H9 (cell line): ENCODE results near the gene CCL26. TPM values are rescaled to one million over a fixed set of nuclear protein-coding genes. Genes with fewer than 3 reads are reported as not detected.

Experiments
- DNase-seq: peaks from one replicate; pipeline ENCODE4 v3.0.0-alpha.2; 2017
- H2AFZ ChIP-seq: one replicate; pipeline ENCODE4 v1.6.1; 2013; ENCODE audit warnings: mild to moderate bottlenecking, low read length, control low read depth, moderate library complexity
- H2AK5ac ChIP-seq: 2 replicates; pipeline ENCODE4 v1.6.1; 2013; ENCODE audit warnings: low read length, control low read depth, mixed read lengths; ENCODE audit not compliant: insufficient read length
- H2BK120ac ChIP-seq: one replicate; pipeline ENCODE4 v1.6.1; 2013; ENCODE audit warnings: low read depth, mild to moderate bottlenecking, low read length, control low read depth, inconsistent platforms; ENCODE audit not compliant: poor library complexity, severe bottlenecking
- H2BK12ac ChIP-seq: 2 replicates; pipeline ENCODE4 v1.6.1; 2013; ENCODE audit warnings: low read length, control low read depth, mixed read lengths, low read depth; ENCODE audit not compliant: insufficient read length
- H2BK15ac ChIP-seq: 2 replicates; pipeline ENCODE4 v1.6.1; 2013; ENCODE audit warnings: low read depth, low read length, control low read depth
- H2BK20ac ChIP-seq: one replicate; pipeline ENCODE4 v1.6.1; 2013; ENCODE audit warnings: low read depth, mild to moderate bottlenecking, low read length, control low read depth, inconsistent platforms; ENCODE audit not compliant: poor library complexity, severe bottlenecking
- H2BK5ac ChIP-seq: 2 replicates; pipeline ENCODE4 v1.6.1; 2013; ENCODE audit warnings: low read length, control low read depth, mixed read lengths; ENCODE audit not compliant: insufficient read length
- H3K14ac ChIP-seq: 2 replicates; pipeline ENCODE4 v1.6.1; 2013; ENCODE audit warnings: low read length, control low read depth; ENCODE audit not compliant: insufficient read depth
- H3K18ac ChIP-seq: 2 replicates; pipeline ENCODE4 v1.6.1; 2013; ENCODE audit warnings: low read depth, mild to moderate bottlenecking, mixed read lengths, low read length, control low read depth; ENCODE audit not compliant: insufficient read length
- H3K23ac ChIP-seq: 2 replicates; pipeline ENCODE4 v1.6.1; 2013; ENCODE audit warnings: low read length, control low read depth, mixed read lengths, low read depth; ENCODE audit not compliant: insufficient read length
- H3K23me2 ChIP-seq: 2 replicates; pipeline ENCODE4 v1.6.1; 2013; ENCODE audit warnings: low read depth, mild to moderate bottlenecking, mixed read lengths, low read length, control low read depth; ENCODE audit not compliant: insufficient read length, poor library complexity, severe bottlenecking
- H3K27ac ChIP-seq: 2 replicates; pipeline ENCODE4 v1.5.1; 2013; ENCODE audit warnings: low read length, control low read depth, mixed read lengths, low read depth; ENCODE audit not compliant: insufficient read length
- H3K27me3 ChIP-seq: 2 replicates; pipeline ENCODE4 v1.6.1; 2013; ENCODE audit warnings: low read length, control low read depth, inconsistent platforms; ENCODE audit not compliant: insufficient read depth
- H3K4ac ChIP-seq: 2 replicates; pipeline ENCODE4 v1.6.1; 2013; ENCODE audit warnings: low read depth, mild to moderate bottlenecking, control low read depth, inconsistent platforms, low read length, moderate library complexity
- H3K4me1 ChIP-seq: 2 replicates; pipeline ENCODE4 v1.6.1; 2013; ENCODE audit warnings: low read length, control low read depth, inconsistent platforms; ENCODE audit not compliant: insufficient read depth
- H3K4me2 ChIP-seq: 2 replicates; pipeline ENCODE4 v1.6.1; 2013; ENCODE audit warnings: low read length, control low read depth, mixed read lengths; ENCODE audit not compliant: insufficient read length, insufficient read depth
- H3K56ac ChIP-seq: 2 replicates; pipeline ENCODE4 v1.6.1; 2013; ENCODE audit warnings: low read depth, mild to moderate bottlenecking, mixed read lengths, low read length, control low read depth; ENCODE audit not compliant: insufficient read length
- H3K79me1 ChIP-seq: 2 replicates; pipeline ENCODE4 v1.6.1; 2013; ENCODE audit warnings: low read depth, mild to moderate bottlenecking, moderate library complexity, low read length, control low read depth, inconsistent platforms; ENCODE audit not compliant: insufficient read depth, poor library complexity, severe bottlenecking
- H3K79me2 ChIP-seq: 2 replicates; pipeline ENCODE4 v1.6.1; 2013; ENCODE audit warnings: low read length, control low read depth, inconsistent platforms; ENCODE audit not compliant: insufficient read depth
- H3K9ac ChIP-seq: 2 replicates; pipeline ENCODE4 v1.6.1; 2013; ENCODE audit warnings: low read length, control low read depth, mixed read lengths; ENCODE audit not compliant: insufficient read length; ENCODE audit errors: extremely low read depth
- H3K9me3 ChIP-seq: one replicate; pipeline ENCODE4 v1.6.1; 2013; ENCODE audit warnings: low read depth, low read length, inconsistent platforms; ENCODE audit not compliant: control insufficient read depth
- H3T11ph ChIP-seq: one replicate; pipeline ENCODE4 v1.6.1; 2013; ENCODE audit warnings: mild to moderate bottlenecking, low read length, control low read depth, inconsistent platforms
- H4K20me1 ChIP-seq: one replicate; pipeline ENCODE4 v1.6.1; 2013; ENCODE audit not compliant: control insufficient read depth, insufficient read length, insufficient read depth
- H4K5ac ChIP-seq: 2 replicates; pipeline ENCODE4 v1.6.1; 2013; ENCODE audit warnings: low read depth, mild to moderate bottlenecking, mixed read lengths, low read length, control low read depth; ENCODE audit not compliant: insufficient read length
- H4K8ac ChIP-seq: replicated peaks from 2 replicates; pipeline ENCODE4 v1.6.1; 2013; ENCODE audit warnings: low read length, control low read depth, mixed read lengths, low read depth; ENCODE audit not compliant: insufficient read length
- H4K91ac ChIP-seq: 2 replicates; pipeline ENCODE4 v1.6.1; 2013; ENCODE audit warnings: low read depth, mild to moderate bottlenecking, moderate library complexity, mixed read lengths, low read length, control low read depth; ENCODE audit not compliant: insufficient read length
- H3K27ac Mint-ChIP-seq, 3 experiments: 2 replicates in 2 of 3; 3 replicates in 1 of 3; pipeline ENCODE4 v1.8.0; 2020 to 2021; ENCODE audit warnings: mixed read lengths in 3 of 3, mild to moderate bottlenecking in 1 of 3, moderate library complexity in 1 of 3
- H3K27me3 Mint-ChIP-seq: 2 replicates; pipeline ENCODE4 v1.8.0; 2021; ENCODE audit warnings: low read depth, mild to moderate bottlenecking, moderate library complexity, mixed read lengths
- H3K36me3 Mint-ChIP-seq, 3 experiments: 2 replicates in 2 of 3; 3 replicates in 1 of 3; pipeline ENCODE4 v1.8.0; 2020 to 2021; ENCODE audit warnings: low read depth in 3 of 3, mixed read lengths in 3 of 3; ENCODE audit not compliant: insufficient read depth in 1 of 3
- H3K4me1 Mint-ChIP-seq, 2 experiments: 2 replicates each; pipeline ENCODE4 v1.8.0; 2020; ENCODE audit warnings: mixed read lengths in 2 of 2
- H3K4me3 Mint-ChIP-seq, 2 experiments: 2 replicates in 1 of 2; 3 replicates in 1 of 2; pipeline ENCODE4 v1.8.0; 2020 to 2021; ENCODE audit warnings: mild to moderate bottlenecking in 2 of 2, mixed read lengths in 2 of 2, moderate library complexity in 1 of 2
- H3K9me3 Mint-ChIP-seq, 2 experiments: 2 replicates in 1 of 2; 3 replicates in 1 of 2; pipeline ENCODE4 v1.8.0; 2020; ENCODE audit warnings: mild to moderate bottlenecking in 2 of 2, mixed read lengths in 2 of 2, moderate library complexity in 1 of 2
- WGBS: extraction: QIAGEN DNeasy Blood & Tissue Kit; methylation state at CpG from one replicate; pipeline ENCODE4 v1.1.7; 2013; ENCODE audit warnings: missing lambda C conversion rate, low lambda C conversion rate, mixed read lengths; ENCODE audit not compliant: insufficient read length; ENCODE audit errors: extremely low coverage; 5-methylcytosine and 5-hydroxymethylcytosine counted together
- total RNA-seq: library from RNA; stranded (reverse); gene quantifications from 2 replicates; pipeline ENCODE4 v1.2.1, GENCODE V29; 2021
- TF ChIP-seq, protein P1 (sequence below): fragments of 200-600 bp; sonication (generic); conservative IDR thresholded peaks from 3 replicates; pipeline ENCODE4 v1.8.0; 2021; ENCODE audit warnings: antibody characterized with exemption, mild to moderate bottlenecking

The CCL26 gene
- total RNA-seq, 1 experiment from 2014 or later, result 9.3 TPM

DNA sequence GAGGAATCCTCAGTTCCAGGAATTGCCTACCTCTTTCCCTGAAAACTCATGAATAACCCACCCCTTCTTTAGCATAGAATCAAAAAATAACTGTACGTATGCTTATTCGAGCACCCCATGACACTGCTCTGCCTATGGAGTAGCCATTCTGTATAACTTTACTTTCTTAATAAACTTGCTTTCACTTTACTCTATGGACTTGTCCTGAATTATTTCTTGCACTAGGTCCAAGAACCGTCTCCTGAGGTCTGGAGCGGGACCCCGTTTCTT, 30.5 kb upstream of the CCL26 start:
- WGBS, result no CpG with 5 or more reads among the region's 5 CpGs
- H3K18ac ChIP-seq, result no peak overlapping the region
- no peak overlapping the region for H2AK5ac ChIP-seq
- no peak overlapping the region for H4K5ac ChIP-seq
- no peaks in the 10 kb centered on the region for H3K27me3 ChIP-seq
- TF ChIP-seq, protein P1, sequence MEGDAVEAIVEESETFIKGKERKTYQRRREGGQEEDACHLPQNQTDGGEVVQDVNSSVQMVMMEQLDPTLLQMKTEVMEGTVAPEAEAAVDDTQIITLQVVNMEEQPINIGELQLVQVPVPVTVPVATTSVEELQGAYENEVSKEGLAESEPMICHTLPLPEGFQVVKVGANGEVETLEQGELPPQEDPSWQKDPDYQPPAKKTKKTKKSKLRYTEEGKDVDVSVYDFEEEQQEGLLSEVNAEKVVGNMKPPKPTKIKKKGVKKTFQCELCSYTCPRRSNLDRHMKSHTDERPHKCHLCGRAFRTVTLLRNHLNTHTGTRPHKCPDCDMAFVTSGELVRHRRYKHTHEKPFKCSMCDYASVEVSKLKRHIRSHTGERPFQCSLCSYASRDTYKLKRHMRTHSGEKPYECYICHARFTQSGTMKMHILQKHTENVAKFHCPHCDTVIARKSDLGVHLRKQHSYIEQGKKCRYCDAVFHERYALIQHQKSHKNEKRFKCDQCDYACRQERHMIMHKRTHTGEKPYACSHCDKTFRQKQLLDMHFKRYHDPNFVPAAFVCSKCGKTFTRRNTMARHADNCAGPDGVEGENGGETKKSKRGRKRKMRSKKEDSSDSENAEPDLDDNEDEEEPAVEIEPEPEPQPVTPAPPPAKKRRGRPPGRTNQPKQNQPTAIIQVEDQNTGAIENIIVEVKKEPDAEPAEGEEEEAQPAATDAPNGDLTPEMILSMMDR, result no peak
- Mint-ChIP-seq H3K36me3 (peaks cover 4 to 11% (median 6%) of the 10 kb centered on the region in 3 experiments; a peak in 6 of 7 replicates), H3K27me3 (peaks cover 3% of the 10 kb centered on the region), H3K4me3 (no peak overlapping the region), H3K27ac (no peak overlapping the region), H3K9me3 (peaks cover 15% of the 10 kb centered on the region in 2 experiments), H3K4me1 (no peaks in the 10 kb centered on the region; a peak in 1 of 4 replicates)
- H4K91ac ChIP-seq, result no peak overlapping the region
- H3K9me3 ChIP-seq, result no peaks in the 10 kb centered on the region
- no peak overlapping the region for H2BK20ac ChIP-seq
- DNase-seq, result no peak
- H3K23me2 ChIP-seq, result no peaks in the 10 kb centered on the region
- no peak overlapping the region for H3T11ph ChIP-seq
- no peak overlapping the region for H3K27ac ChIP-seq
- H3K79me1 ChIP-seq, result no peaks in the 10 kb centered on the region
- no peak overlapping the region for H4K8ac ChIP-seq
- no peak overlapping the region for H2AFZ ChIP-seq
- no peak overlapping the region for H3K56ac ChIP-seq
- H3K4ac ChIP-seq, result no peak overlapping the region
- H2BK15ac ChIP-seq, result no peak overlapping the region
- H3K23ac ChIP-seq, result no peak overlapping the region
- H3K9ac ChIP-seq, result no peak overlapping the region
- H4K20me1 ChIP-seq, result no peaks in the 10 kb centered on the region
- H3K79me2 ChIP-seq, result no peaks in the 10 kb centered on the region
- no peak overlapping the region for H2BK12ac ChIP-seq
- H2BK5ac ChIP-seq, result no peak overlapping the region
- no peaks in the 10 kb centered on the region for H3K4me1 ChIP-seq
- H2BK120ac ChIP-seq, result no peak overlapping the region
- H3K14ac ChIP-seq, result no peak overlapping the region
- H3K4me2 ChIP-seq, result no peak overlapping the region
